Measurements from ENCODE around the gene CCDC141.

DNA sequence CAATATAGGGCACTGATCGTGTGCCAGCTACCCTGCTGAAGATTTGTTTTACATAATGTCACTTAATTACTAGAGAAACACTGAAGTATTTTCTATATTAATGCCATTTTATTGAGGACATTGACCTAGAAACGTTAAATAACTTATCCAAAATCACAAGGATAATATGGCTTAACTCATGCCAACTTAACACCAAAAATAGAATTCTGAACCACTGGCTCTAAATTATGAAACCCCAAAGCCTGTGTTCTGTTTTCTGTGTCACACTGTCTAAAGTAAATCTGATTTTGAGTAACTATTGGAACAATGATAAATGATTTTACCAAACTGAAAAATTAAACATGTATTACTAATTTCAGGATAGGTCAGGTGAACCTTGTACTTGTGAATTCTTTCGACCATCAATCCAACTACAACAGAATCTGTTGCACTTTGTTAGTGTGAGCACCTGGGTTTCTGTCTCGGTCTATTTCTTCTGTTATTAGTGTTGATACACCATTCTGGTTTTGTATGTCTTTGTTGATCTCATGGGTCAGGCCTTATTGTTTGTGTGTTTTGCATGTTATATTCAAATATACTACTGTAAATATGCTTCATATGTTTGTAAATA is 48.2 kb upstream of the CCDC141 start:
- TF ChIP-seq, protein P1, sequence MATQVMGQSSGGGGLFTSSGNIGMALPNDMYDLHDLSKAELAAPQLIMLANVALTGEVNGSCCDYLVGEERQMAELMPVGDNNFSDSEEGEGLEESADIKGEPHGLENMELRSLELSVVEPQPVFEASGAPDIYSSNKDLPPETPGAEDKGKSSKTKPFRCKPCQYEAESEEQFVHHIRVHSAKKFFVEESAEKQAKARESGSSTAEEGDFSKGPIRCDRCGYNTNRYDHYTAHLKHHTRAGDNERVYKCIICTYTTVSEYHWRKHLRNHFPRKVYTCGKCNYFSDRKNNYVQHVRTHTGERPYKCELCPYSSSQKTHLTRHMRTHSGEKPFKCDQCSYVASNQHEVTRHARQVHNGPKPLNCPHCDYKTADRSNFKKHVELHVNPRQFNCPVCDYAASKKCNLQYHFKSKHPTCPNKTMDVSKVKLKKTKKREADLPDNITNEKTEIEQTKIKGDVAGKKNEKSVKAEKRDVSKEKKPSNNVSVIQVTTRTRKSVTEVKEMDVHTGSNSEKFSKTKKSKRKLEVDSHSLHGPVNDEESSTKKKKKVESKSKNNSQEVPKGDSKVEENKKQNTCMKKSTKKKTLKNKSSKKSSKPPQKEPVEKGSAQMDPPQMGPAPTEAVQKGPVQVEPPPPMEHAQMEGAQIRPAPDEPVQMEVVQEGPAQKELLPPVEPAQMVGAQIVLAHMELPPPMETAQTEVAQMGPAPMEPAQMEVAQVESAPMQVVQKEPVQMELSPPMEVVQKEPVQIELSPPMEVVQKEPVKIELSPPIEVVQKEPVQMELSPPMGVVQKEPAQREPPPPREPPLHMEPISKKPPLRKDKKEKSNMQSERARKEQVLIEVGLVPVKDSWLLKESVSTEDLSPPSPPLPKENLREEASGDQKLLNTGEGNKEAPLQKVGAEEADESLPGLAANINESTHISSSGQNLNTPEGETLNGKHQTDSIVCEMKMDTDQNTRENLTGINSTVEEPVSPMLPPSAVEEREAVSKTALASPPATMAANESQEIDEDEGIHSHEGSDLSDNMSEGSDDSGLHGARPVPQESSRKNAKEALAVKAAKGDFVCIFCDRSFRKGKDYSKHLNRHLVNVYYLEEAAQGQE (IDR thresholded peaks at IDR 0.05; ENCODE audit: low read depth): no peak
- TF ChIP-seq, protein P2, sequence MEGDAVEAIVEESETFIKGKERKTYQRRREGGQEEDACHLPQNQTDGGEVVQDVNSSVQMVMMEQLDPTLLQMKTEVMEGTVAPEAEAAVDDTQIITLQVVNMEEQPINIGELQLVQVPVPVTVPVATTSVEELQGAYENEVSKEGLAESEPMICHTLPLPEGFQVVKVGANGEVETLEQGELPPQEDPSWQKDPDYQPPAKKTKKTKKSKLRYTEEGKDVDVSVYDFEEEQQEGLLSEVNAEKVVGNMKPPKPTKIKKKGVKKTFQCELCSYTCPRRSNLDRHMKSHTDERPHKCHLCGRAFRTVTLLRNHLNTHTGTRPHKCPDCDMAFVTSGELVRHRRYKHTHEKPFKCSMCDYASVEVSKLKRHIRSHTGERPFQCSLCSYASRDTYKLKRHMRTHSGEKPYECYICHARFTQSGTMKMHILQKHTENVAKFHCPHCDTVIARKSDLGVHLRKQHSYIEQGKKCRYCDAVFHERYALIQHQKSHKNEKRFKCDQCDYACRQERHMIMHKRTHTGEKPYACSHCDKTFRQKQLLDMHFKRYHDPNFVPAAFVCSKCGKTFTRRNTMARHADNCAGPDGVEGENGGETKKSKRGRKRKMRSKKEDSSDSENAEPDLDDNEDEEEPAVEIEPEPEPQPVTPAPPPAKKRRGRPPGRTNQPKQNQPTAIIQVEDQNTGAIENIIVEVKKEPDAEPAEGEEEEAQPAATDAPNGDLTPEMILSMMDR (IDR thresholded peaks at IDR 0.05 in 2 of 3, conservative IDR thresholded peaks at IDR 0.05 in 1 of 3; ENCODE audit: borderline replicate concordance in 1 of 3, insufficient read depth in 1 of 3, low read depth in 2 of 3, low read length in 2 of 3): no peak
- TF ChIP-seq, protein P3, sequence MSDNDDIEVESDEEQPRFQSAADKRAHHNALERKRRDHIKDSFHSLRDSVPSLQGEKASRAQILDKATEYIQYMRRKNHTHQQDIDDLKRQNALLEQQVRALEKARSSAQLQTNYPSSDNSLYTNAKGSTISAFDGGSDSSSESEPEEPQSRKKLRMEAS (IDR thresholded peaks at IDR 0.05): no peak
- TF ChIP-seq SIN3A (IDR thresholded peaks at IDR 0.05; ENCODE audit: low read depth) (no peak), POLR2AphosphoS5 (IDR thresholded peaks at IDR 0.05; ENCODE audit: low read depth, low read length) (no peak), ZNF274 (IDR thresholded peaks at IDR 0.05; ENCODE audit: low read depth, low read length) (no peak), RAD21 (IDR thresholded peaks at IDR 0.05; ENCODE audit: low read depth) (no peak), EZH2 (IDR thresholded peaks at IDR 0.05) (no peak), TCF7L2 (IDR thresholded peaks at IDR 0.05; ENCODE audit: borderline replicate concordance, extremely low read depth, insufficient read depth, insufficient read length) (no peak), EGR1 (IDR thresholded peaks at IDR 0.05; ENCODE audit: low read depth) (no peak), EZH2phosphoT487 (IDR thresholded peaks at IDR 0.05; ENCODE audit: borderline replicate concordance) (no peak), POLR2A (IDR thresholded peaks at IDR 0.05; ENCODE audit: borderline replicate concordance, extremely low read depth, insufficient read depth, insufficient read length) (no peak)
- TF ChIP-seq, protein P4, sequence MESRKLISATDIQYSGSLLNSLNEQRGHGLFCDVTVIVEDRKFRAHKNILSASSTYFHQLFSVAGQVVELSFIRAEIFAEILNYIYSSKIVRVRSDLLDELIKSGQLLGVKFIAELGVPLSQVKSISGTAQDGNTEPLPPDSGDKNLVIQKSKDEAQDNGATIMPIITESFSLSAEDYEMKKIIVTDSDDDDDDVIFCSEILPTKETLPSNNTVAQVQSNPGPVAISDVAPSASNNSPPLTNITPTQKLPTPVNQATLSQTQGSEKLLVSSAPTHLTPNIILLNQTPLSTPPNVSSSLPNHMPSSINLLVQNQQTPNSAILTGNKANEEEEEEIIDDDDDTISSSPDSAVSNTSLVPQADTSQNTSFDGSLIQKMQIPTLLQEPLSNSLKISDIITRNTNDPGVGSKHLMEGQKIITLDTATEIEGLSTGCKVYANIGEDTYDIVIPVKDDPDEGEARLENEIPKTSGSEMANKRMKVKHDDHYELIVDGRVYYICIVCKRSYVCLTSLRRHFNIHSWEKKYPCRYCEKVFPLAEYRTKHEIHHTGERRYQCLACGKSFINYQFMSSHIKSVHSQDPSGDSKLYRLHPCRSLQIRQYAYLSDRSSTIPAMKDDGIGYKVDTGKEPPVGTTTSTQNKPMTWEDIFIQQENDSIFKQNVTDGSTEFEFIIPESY (IDR thresholded peaks at IDR 0.05; ENCODE audit: extremely low read depth, insufficient replicate concordance, low read length): no peak

Data from HCT116 (cell line).